ENCODE results near the gene FBH1. TPM values are rescaled to one million over a fixed set of nuclear protein-coding genes. Genes with fewer than 3 reads are reported as not detected.
A peak's percentile ranks its signal among the peaks of the same experiment; 100 is the strongest.

The FBH1 gene
- total and polyA plus RNA-seq, 9 of the 15 experiments (the other 6 are each of a cell fraction or from before 2014, with no cell fraction given): 13.4 to 108 (median 77.8) TPM

- 0 out of 4 replicates have a peak, but pooled peaks of 1 of the 2 experiments have one; percentile 19 for TF ChIP-seq FOXA3 (CRISPR knock-in tag; conservative IDR thresholded peaks at IDR 0.05 in 1 of 2, IDR thresholded peaks at IDR 0.05 in 1 of 2)
- 0 out of 2 replicates have a peak, but pooled peaks have one; percentile 12 for TF ChIP-seq POLR2AphosphoS5 (IDR thresholded peaks at IDR 0.05; ENCODE audit: control insufficient read depth, insufficient read depth, low read depth, low read length)
- no peak for TF ChIP-seq ZNF696 (CRISPR knock-in tag; conservative IDR thresholded peaks at IDR 0.05)
- no peak for TF ChIP-seq SRSF1 (IDR thresholded peaks at IDR 0.05; ENCODE audit: low read depth, low read length)
- TF ChIP-seq NKRF (IDR thresholded peaks at IDR 0.05; ENCODE audit: borderline replicate concordance): no peak
- no peak for TF ChIP-seq TCF3 (CRISPR knock-in tag; IDR thresholded peaks at IDR 0.05)
- peak; percentile 70; the same call in 1 of the 2 replicates for TF ChIP-seq ZNF263 (CRISPR knock-in tag; IDR thresholded peaks at IDR 0.05; ENCODE audit: borderline replicate concordance)
- peak; percentile 77 for TF ChIP-seq ZBTB5 (IDR thresholded peaks at IDR 0.05)
- TF ChIP-seq ARHGAP35 (IDR thresholded peaks at IDR 0.05; ENCODE audit: partially characterized antibody): no peak
- no peak for TF ChIP-seq FOXM1 (IDR thresholded peaks at IDR 0.05; ENCODE audit: low read depth)
- TF ChIP-seq FOXM1 (CRISPR knock-in tag; IDR thresholded peaks at IDR 0.05; ENCODE audit: low read depth): 0 out of 2 replicates have a peak, but pooled peaks have one; percentile 66
- 0 out of 4 replicates have a peak, but pooled peaks of 1 of the 2 experiments have one; percentile 66 for TF ChIP-seq MLX (CRISPR knock-in tag; conservative IDR thresholded peaks at IDR 0.05)
- peak; percentile 41 to 48; a peak in 2 of 4 replicates for TF ChIP-seq NRF1 (conservative IDR thresholded peaks at IDR 0.05 in 1 of 2, IDR thresholded peaks at IDR 0.05 in 1 of 2)
- no peak for TF ChIP-seq ZFP36 (IDR thresholded peaks at IDR 0.05; ENCODE audit: low read depth, low read length, partially characterized antibody)
- TF ChIP-seq AFF4 (CRISPR knock-in tag; IDR thresholded peaks at IDR 0.05): no peak
Observed at GRCh38 chr10:5976512-5977470, 86.7 kb downstream of the FBH1 start (continued).

All from K562 (cell line).